ENCODE data around the gene PEAR1. TPM values are rescaled to one million over a fixed set of nuclear protein-coding genes. Genes with fewer than 3 reads are reported as not detected.
A peak's percentile ranks its signal among the peaks of the same experiment; 100 is the strongest.

The PEAR1 gene
- total and polyA plus RNA-seq, 9 donors = 4.3 to 21.2 (median 13.4) TPM

GRCh38 chr1:156858555-156858956 lies 35.0 kb upstream of the PEAR1 start:
- DNase-seq = no peak
- Histone ChIP-seq H3K4me1 (ENCODE audit: insufficient read depth) (peaks cover 2% of the 10 kb centered on the region), H3K9me3 (no peaks in the 10 kb centered on the region), H3K36me3 (no peaks in the 10 kb centered on the region), H3K27me3 (peaks cover 9% of the 10 kb centered on the region), H3K27ac (no peak overlapping the region), H3K4me3 (peak overlapping the region; percentile 9)
- intact Hi-C loops (cut with DNase I) = loop anchor here in 1 of 4 donors (10.0 kb wide), 1 partner anchor 64 kb away; no protein-coding TSS in a partner anchor
- 19 to 36% (median 23%) methylated on average over 5 of the region's 5 CpGs for WGBS, 3 donors
- TF ChIP-seq EP300 (IDR thresholded peaks at IDR 0.05) (no peak), POLR2A (IDR thresholded peaks at IDR 0.05) (no peak), CTCF (IDR thresholded peaks at IDR 0.05) (no peak)

- peak within 1 kb of the TSS; percentile 21 for H3K4me3 ChIP-seq
- 2 to 3% (median 2%) methylated on average over 36 to 39 of the region's 39 CpGs for WGBS, 3 donors
- H3K9me3 ChIP-seq = no peaks in the 10 kb centered on the region
- peaks cover 9% of the 10 kb centered on the region for H3K27me3 ChIP-seq
- peaks cover 2% of the 10 kb centered on the region for H3K4me1 ChIP-seq (ENCODE audit: insufficient read depth)
- no peak for DNase-seq
- no peak for TF ChIP-seq CTCF (IDR thresholded peaks at IDR 0.05)
- TF ChIP-seq POLR2A (IDR thresholded peaks at IDR 0.05) = no peak
- no peak for TF ChIP-seq EP300 (IDR thresholded peaks at IDR 0.05)
- intact Hi-C loops (cut with DNase I) = loop anchor here in 1 of 4 donors (10.0 kb wide), 1 partner anchor 64 kb away; no protein-coding TSS in a partner anchor
- H3K27ac ChIP-seq = no peak within 1 kb of the TSS
- H3K36me3 ChIP-seq = no peaks in the 10 kb centered on the region
Measured at GRCh38 chr1:156858959-156859522, 34.5 kb upstream of the PEAR1 start, which contains the start of gene INSRR. INSRR (minus strand) TSS chr1:156859117; CDS start chr1:156858621, 496 bp downstream.

- Histone ChIP-seq H3K36me3 (no peaks in the 10 kb centered on the region), H3K27me3 (peaks cover 9% of the 10 kb centered on the region), H3K4me1 (ENCODE audit: insufficient read depth) (peaks cover 2% of the 10 kb centered on the region), H3K4me3 (peak overlapping the region; percentile 21), H3K9me3 (no peaks in the 10 kb centered on the region), H3K27ac (no peak overlapping the region)
- TF ChIP-seq POLR2A (IDR thresholded peaks at IDR 0.05) (no peak), CTCF (IDR thresholded peaks at IDR 0.05) (no peak), EP300 (IDR thresholded peaks at IDR 0.05) (no peak)
- intact Hi-C loops (cut with DNase I) = loop anchor here in 2 of 4 donors (5.0 to 10.0 kb wide), 3 partner anchors 65 to 517 kb away; no protein-coding TSS in a partner anchor
- no peak for DNase-seq
- 1 to 2% (median 1%) methylated on average over 32 to 33 of the region's 33 CpGs for WGBS, 3 donors
Measured at GRCh38 chr1:156859523-156860112, 33.9 kb upstream of the PEAR1 start.

- 0 to 1% (median 1%) methylated on average over 35 of the region's 35 CpGs for WGBS, 3 donors
- Histone ChIP-seq H3K4me3 (peak overlapping the region; percentile 21), H3K27ac (no peak overlapping the region), H3K36me3 (no peaks in the 10 kb centered on the region), H3K27me3 (peaks cover 9% of the 10 kb centered on the region), H3K4me1 (ENCODE audit: insufficient read depth) (peaks cover 2% of the 10 kb centered on the region), H3K9me3 (no peaks in the 10 kb centered on the region)
- DNase-seq = peak in 3 of 5 donors; percentile 32 to 64 (median 56)
- intact Hi-C loops (cut with DNase I) = loop anchor here in 2 of 4 donors (5.0 to 10.0 kb wide), 2 partner anchors 165 to 518 kb away; no protein-coding TSS in a partner anchor
- TF ChIP-seq EP300 (IDR thresholded peaks at IDR 0.05) = no peak
- peak; percentile 36 to 51 (median 39) for TF ChIP-seq CTCF (IDR thresholded peaks at IDR 0.05)
Measured at GRCh38 chr1:156860113-156860627, 33.3 kb upstream of the PEAR1 start.

All from ovary (tissue), 9 donors.